T-cell (primary cell): ENCODE data around the gene GABRB3. TPM values are rescaled to one million over a fixed set of nuclear protein-coding genes. Genes with fewer than 3 reads are reported as not detected.

ENCODE experiments used
- ATAC-seq, 4 experiments: fragments of 200-7000 bp in 3 of 4; fragments of 150-1000 bp in 1 of 4; cut with Tn5 transposase; replicated peaks in 1 of 4; 1 replicate in 3 of 4; 2 replicates in 1 of 4; pipeline ENCODE4 v1.10.0; 2021; ENCODE audit warnings: moderate library complexity in 3 of 4, mild to moderate bottlenecking in 2 of 4, moderate number of reproducible peaks in 1 of 4
- CTCF ChIA-PET, 2 donors: fragments of 300-600 bp; sonication (Branson Sonifier 250); formaldehyde crosslinking; loops; one replicate each; lab custom pipeline; 2022; ENCODE audit warnings: antibody characterized with exemption in 2 of 2; lab: Charles Lee
- POLR2A ChIA-PET, 2 donors: fragments of 300-600 bp; sonication (Branson Sonifier 250); formaldehyde crosslinking; loops; one replicate each; lab custom pipeline; 2022; ENCODE audit warnings: antibody characterized with exemption in 2 of 2; lab: Charles Lee
- DNase-seq, 35 experiments: peaks; one replicate each; pipeline versions ENCODE4 v3.0.0 to v3.0.0-alpha.2; 2013 to 2023
- H3K27ac ChIP-seq: one replicate; pipeline ENCODE4 v1.5.1; 2013; ENCODE audit warnings: low read length
- H3K27me3 ChIP-seq, 2 experiments: replicated peaks in 1 of 2; 1 replicate in 1 of 2; 2 replicates in 1 of 2; pipeline versions ENCODE4 v1.6.1 to v1.7.0; 2013; ENCODE audit warnings: low read length in 1 of 2, mixed read lengths in 1 of 2; ENCODE audit not compliant: control insufficient read depth in 2 of 2, insufficient read depth in 2 of 2; ENCODE audit errors: extremely low read depth in 1 of 2
- H3K36me3 ChIP-seq, 2 donors: 1 replicate in 1 of 2; 2 replicates in 1 of 2; pipeline versions ENCODE4 v1.6.1 to v1.7.0; 2013; ENCODE audit warnings: low read length in 1 of 2; ENCODE audit not compliant: control insufficient read depth in 2 of 2, insufficient read depth in 1 of 2; ENCODE audit errors: extremely low read depth in 1 of 2
- H3K4me1 ChIP-seq, 2 experiments: 1 replicate in 1 of 2; 2 replicates in 1 of 2; pipeline versions ENCODE4 v1.6.1 to v1.7.0; 2013; ENCODE audit warnings: low read length in 2 of 2, mixed read lengths in 1 of 2; ENCODE audit not compliant: insufficient read depth in 2 of 2, control insufficient read depth in 1 of 2; ENCODE audit errors: extremely low read depth in 1 of 2
- H3K4me3 ChIP-seq, 2 donors: 1 replicate in 1 of 2; 2 replicates in 1 of 2; pipeline versions ENCODE4 v1.5.1 to v1.7.0; 2013; ENCODE audit warnings: mild to moderate bottlenecking in 2 of 2, low read length in 1 of 2, moderate library complexity in 1 of 2; ENCODE audit not compliant: control insufficient read depth in 1 of 2; ENCODE audit errors: extremely low read depth in 1 of 2
- H3K9me3 ChIP-seq: 2 replicates; pipeline ENCODE4 v1.7.0; 2013
- H3K27ac Mint-ChIP-seq, 2 donors: one replicate each; pipeline ENCODE4 v1.8.0; 2020 to 2021; ENCODE audit warnings: mild to moderate bottlenecking in 2 of 2, mixed read lengths in 2 of 2
- H3K27me3 Mint-ChIP-seq, 2 donors: one replicate each; pipeline ENCODE4 v1.8.0; 2021 to 2022; ENCODE audit warnings: mixed read lengths in 2 of 2
- H3K36me3 Mint-ChIP-seq: one replicate; pipeline ENCODE4 v1.8.0; 2021; ENCODE audit warnings: mixed read lengths
- H3K4me1 Mint-ChIP-seq, 3 donors: one replicate each; pipeline ENCODE4 v1.8.0; 2020 to 2022; ENCODE audit warnings: mixed read lengths in 3 of 3, mild to moderate bottlenecking in 1 of 3
- H3K4me3 Mint-ChIP-seq, 3 donors: one replicate each; pipeline ENCODE4 v1.8.0; 2020 to 2022; ENCODE audit warnings: mild to moderate bottlenecking in 3 of 3, mixed read lengths in 3 of 3, moderate library complexity in 3 of 3
- H3K9me3 Mint-ChIP-seq, 3 donors: one replicate each; pipeline ENCODE4 v1.8.0; 2020 to 2022; ENCODE audit warnings: mixed read lengths in 3 of 3
- WGBS: methylation state at CpG from one replicate; pipeline ENCODE4 v1.1.5; 2013; ENCODE audit warnings: missing lambda C conversion rate; ENCODE audit not compliant: insufficient coverage; 5-methylcytosine and 5-hydroxymethylcytosine counted together
- total RNA-seq, 35 experiments: library from RNA in 6 of 35; stranded (reverse) in 6 of 35; fragments of 120-200 nt in 1 of 35; gene quantifications; one replicate each; pipeline versions ENCODE4 v1.2.1 to v1.2.4 and lab custom pipeline; 2013 to 2026

The GABRB3 gene
- total RNA-seq, 5 donors from 2014 or later (not counting 1 experiment from before 2014, with no cell fraction given), result 0.23 to 0.76 (median 0.54) TPM; not detected in 2

GRCh38 chr15:26716069-26716468 is 56.8 kb downstream of the GABRB3 start:
- Mint-ChIP-seq H3K36me3 (no peaks in the 10 kb centered on the region), H3K4me1 (no peaks in the 10 kb centered on the region), H3K27ac (no peak overlapping the region), H3K4me3 (no peak overlapping the region), H3K9me3 (peaks cover 17 to 33% (median 31%) of the 10 kb centered on the region in 3 donors), H3K27me3 (peaks cover 0 to 11% of the 10 kb centered on the region in 2 donors)
- DNase-seq (no peak), ATAC-seq (no peak)
- ChIA-PET CTCF (no interaction called here), POLR2A (no interaction called here)
- no peaks in the 10 kb centered on the region for H3K27me3 ChIP-seq
- 43% methylated on average over 1 of the region's 3 CpGs for WGBS
- H3K36me3 ChIP-seq, result no peaks in the 10 kb centered on the region
- H3K4me3 ChIP-seq, result no peak overlapping the region
- no peaks in the 10 kb centered on the region for H3K4me1 ChIP-seq
- H3K9me3 ChIP-seq, result no peaks in the 10 kb centered on the region
- H3K27ac ChIP-seq, result no peak overlapping the region

GRCh38 chr15:26713498-26713897 is 59.4 kb downstream of the GABRB3 start:
- Mint-ChIP-seq H3K9me3 (peaks cover 18 to 41% (median 22%) of the 10 kb centered on the region in 3 donors), H3K27ac (no peak overlapping the region), H3K27me3 (peaks cover 0 to 4% of the 10 kb centered on the region in 2 donors), H3K36me3 (no peaks in the 10 kb centered on the region), H3K4me1 (no peaks in the 10 kb centered on the region), H3K4me3 (no peak overlapping the region)
- Histone ChIP-seq H3K4me3 (no peak overlapping the region), H3K27ac (no peak overlapping the region), H3K36me3 (no peaks in the 10 kb centered on the region), H3K9me3 (no peaks in the 10 kb centered on the region), H3K27me3 (no peaks in the 10 kb centered on the region), H3K4me1 (no peaks in the 10 kb centered on the region)
- DNase-seq (no peak), ATAC-seq (no peak)
- POLR2A ChIA-PET, result no interaction called here
- 96% methylated on average over 5 of the region's 5 CpGs for WGBS
- CTCF ChIA-PET, result no interaction called here

GRCh38 chr15:26712335-26712734 is 60.5 kb downstream of the GABRB3 start:
- H3K27ac Mint-ChIP-seq, result no peak overlapping the region
- no peaks in the 10 kb centered on the region for H3K4me1 Mint-ChIP-seq
- H3K36me3 Mint-ChIP-seq, result no peaks in the 10 kb centered on the region
- Histone ChIP-seq H3K36me3 (no peaks in the 10 kb centered on the region), H3K27me3 (no peaks in the 10 kb centered on the region), H3K4me1 (no peaks in the 10 kb centered on the region), H3K9me3 (no peaks in the 10 kb centered on the region), H3K27ac (no peak overlapping the region), H3K4me3 (no peak overlapping the region)
- ATAC-seq (no peak), DNase-seq (no peak)
- H3K27me3 Mint-ChIP-seq, result peaks cover 0 to 4% of the 10 kb centered on the region in 2 donors
- no peak overlapping the region for H3K4me3 Mint-ChIP-seq
- peaks cover 18 to 43% (median 23%) of the 10 kb centered on the region in 3 donors for H3K9me3 Mint-ChIP-seq
- WGBS, result 70% methylated on average over 5 of the region's 5 CpGs
- ChIA-PET POLR2A (no interaction called here), CTCF (interaction anchor here in 1 of 2 donors (0.6 kb wide), 1 partner anchor 1306 kb away, joined by 3 read pairs; no protein-coding TSS in a partner anchor)

- CTCF ChIA-PET, result no interaction called here
- DNase-seq (no peak), ATAC-seq (no peak)
- Histone ChIP-seq H3K9me3 (no peaks in the 10 kb centered on the region), H3K4me1 (no peaks in the 10 kb centered on the region), H3K36me3 (no peaks in the 10 kb centered on the region), H3K4me3 (no peak overlapping the region), H3K27me3 (no peaks in the 10 kb centered on the region), H3K27ac (no peak overlapping the region)
- H3K27me3 Mint-ChIP-seq, result peaks cover 0 to 4% of the 10 kb centered on the region in 2 donors
- POLR2A ChIA-PET, result no interaction called here
- no peak overlapping the region for H3K27ac Mint-ChIP-seq
- peaks cover 17 to 46% (median 28%) of the 10 kb centered on the region in 3 donors for H3K9me3 Mint-ChIP-seq
- no peaks in the 10 kb centered on the region for H3K4me1 Mint-ChIP-seq
- no peaks in the 10 kb centered on the region for H3K36me3 Mint-ChIP-seq
- H3K4me3 Mint-ChIP-seq, result no peak overlapping the region
- WGBS, result 100% methylated on average over 3 of the region's 10 CpGs
Observed at GRCh38 chr15:26711445-26711844, 61.4 kb downstream of the GABRB3 start.

- ChIA-PET POLR2A (interaction anchor here in 1 of 2 donors (0.6 kb wide), 2 partner anchors 356 to 1176 kb away, joined by 3 to 6 read pairs; no protein-coding TSS in a partner anchor), CTCF (no interaction called here)
- WGBS, result no CpG with 5 or more reads among the region's 1 CpG
- no peaks in the 10 kb centered on the region for H3K36me3 Mint-ChIP-seq
- H3K27me3 Mint-ChIP-seq, result no peaks in the 10 kb centered on the region
- no peak overlapping the region for H3K27ac Mint-ChIP-seq
- Histone ChIP-seq H3K4me1 (no peaks in the 10 kb centered on the region), H3K27ac (no peak overlapping the region), H3K9me3 (no peaks in the 10 kb centered on the region), H3K36me3 (no peaks in the 10 kb centered on the region), H3K4me3 (no peak overlapping the region), H3K27me3 (no peaks in the 10 kb centered on the region)
- no peak for ATAC-seq
- peaks cover 17 to 34% (median 19%) of the 10 kb centered on the region in 3 donors for H3K9me3 Mint-ChIP-seq
- no peaks in the 10 kb centered on the region for H3K4me1 Mint-ChIP-seq
- no peak overlapping the region for H3K4me3 Mint-ChIP-seq
- no peak for DNase-seq
Observed at GRCh38 chr15:26702381-26702780, 70.5 kb downstream of the GABRB3 start.

- no peaks in the 10 kb centered on the region for H3K9me3 ChIP-seq
- H3K4me3 ChIP-seq, result no peak overlapping the region
- no peaks in the 10 kb centered on the region for H3K36me3 ChIP-seq
- H3K4me3 Mint-ChIP-seq, result no peak overlapping the region
- no peak for DNase-seq
- no peaks in the 10 kb centered on the region for H3K27me3 ChIP-seq
- ATAC-seq, result no peak
- no peaks in the 10 kb centered on the region for H3K36me3 Mint-ChIP-seq
- POLR2A ChIA-PET, result no interaction called here
- no peak overlapping the region for H3K27ac ChIP-seq
- H3K27ac Mint-ChIP-seq, result no peak overlapping the region
- CTCF ChIA-PET, result no interaction called here
- no peaks in the 10 kb centered on the region for H3K27me3 Mint-ChIP-seq
- whole genome bisulfite sequencing, result 57% methylated on average over 2 of the region's 5 CpGs
- no peaks in the 10 kb centered on the region for H3K4me1 Mint-ChIP-seq
- H3K4me1 ChIP-seq, result no peaks in the 10 kb centered on the region
- H3K9me3 Mint-ChIP-seq, result peaks cover 9 to 34% (median 23%) of the 10 kb centered on the region in 3 donors
Observed at GRCh38 chr15:26698555-26698954, 74.3 kb downstream of the GABRB3 start.

- Mint-ChIP-seq H3K36me3 (no peaks in the 10 kb centered on the region), H3K4me1 (no peaks in the 10 kb centered on the region)
- WGBS, result 54% methylated on average over 3 of the region's 6 CpGs
Observed at GRCh38 chr15:26697913-26698312, 75.0 kb downstream of the GABRB3 start.

More at GRCh38 chr15:26697913-26698312, 75.0 kb downstream of the GABRB3 start:
- Mint-ChIP-seq H3K4me3 (no peak overlapping the region), H3K9me3 (peaks cover 9 to 34% (median 30%) of the 10 kb centered on the region in 3 donors), H3K27me3 (no peaks in the 10 kb centered on the region), H3K27ac (no peak overlapping the region)
- Histone ChIP-seq H3K9me3 (no peaks in the 10 kb centered on the region), H3K4me1 (no peaks in the 10 kb centered on the region), H3K36me3 (no peaks in the 10 kb centered on the region), H3K27ac (no peak overlapping the region), H3K27me3 (no peaks in the 10 kb centered on the region), H3K4me3 (no peak overlapping the region)
- CTCF ChIA-PET, result no interaction called here
- POLR2A ChIA-PET, result no interaction called here
- no peak for DNase-seq
- no peak for ATAC-seq
